ENCODE data around the gene LGALS4.
"Not testable (repeated sequence)": the region's sequence is repeated elsewhere in the genome, so short reads cannot be mapped to it uniquely, and the experiment has no call there.

LGALS4 gene

GRCh38 chr19:38821230-38821825, 8.6 kb upstream of the LGALS4 start:
- DNase-seq (ENCODE audit: low spot score): not testable (repeated sequence)

DNA sequence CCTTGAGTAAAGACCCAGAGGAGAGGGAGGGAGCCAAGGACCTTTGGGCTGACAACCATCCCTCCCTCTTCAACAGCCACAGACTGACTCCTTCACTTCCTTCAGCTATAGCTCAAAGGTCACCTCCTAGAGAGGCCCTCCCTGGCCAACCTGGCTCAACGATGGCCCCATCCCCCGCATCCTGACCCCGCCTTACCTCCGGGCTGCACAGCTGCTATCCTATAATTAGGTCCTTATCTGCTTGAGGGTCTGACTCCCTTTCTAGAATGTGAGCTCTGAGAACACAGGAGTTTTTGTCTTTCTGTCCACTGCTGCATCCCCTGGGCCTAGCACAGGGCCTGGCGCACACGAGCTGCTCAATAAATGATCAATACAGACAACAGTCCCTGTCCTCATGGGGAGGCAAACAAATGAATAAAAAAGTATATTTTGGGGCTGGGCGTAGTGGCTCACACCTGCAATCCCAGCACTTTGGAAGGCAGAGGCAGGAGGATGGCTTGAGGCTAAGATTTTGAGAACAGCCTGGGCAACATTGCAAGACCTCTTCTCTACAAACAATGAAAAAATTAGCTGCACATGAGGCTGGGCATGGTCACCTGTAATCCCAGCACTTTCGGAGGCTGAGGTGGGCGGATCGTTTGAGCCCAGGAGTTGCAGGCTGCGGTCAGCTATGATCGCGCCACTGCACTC, 6.6 kb upstream of the LGALS4 start:
- no peak for DNase-seq (ENCODE audit: low spot score)

- no peak for DNase-seq (ENCODE audit: low spot score)
Observed at GRCh38 chr19:38817081-38817480, 4.3 kb upstream of the LGALS4 start.

DNA sequence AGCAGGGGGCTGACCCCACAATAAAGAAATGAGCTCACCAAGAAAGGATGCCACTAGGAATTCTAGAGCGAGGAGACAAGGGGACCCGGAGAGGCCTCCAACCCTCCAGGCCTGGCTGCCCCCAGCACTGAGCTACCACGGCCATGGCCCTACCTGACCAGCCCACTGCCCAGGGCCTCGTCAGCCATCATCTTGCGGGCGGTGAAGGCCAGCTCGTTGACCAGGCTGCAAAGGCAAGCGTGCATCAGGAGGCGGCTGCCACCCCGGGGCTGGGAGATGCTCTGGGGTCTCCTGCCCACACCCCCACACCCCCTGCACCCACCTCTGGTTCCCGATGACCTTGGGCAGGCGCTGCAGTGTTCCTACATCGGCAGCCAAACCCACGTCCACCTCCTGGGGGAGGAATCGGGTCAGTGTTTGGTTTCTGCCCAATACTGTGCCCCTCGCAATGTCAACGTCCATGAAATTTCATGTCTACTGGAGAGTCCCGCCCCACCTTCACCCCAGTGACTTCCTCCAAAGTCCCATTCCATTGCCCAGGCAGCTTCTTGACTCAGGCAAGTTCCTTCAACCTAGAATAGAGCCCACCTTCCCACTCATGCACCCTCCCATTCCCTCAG, 3.5 kb upstream of the LGALS4 start:
- DNase-seq (ENCODE audit: low spot score): no peak

DNA sequence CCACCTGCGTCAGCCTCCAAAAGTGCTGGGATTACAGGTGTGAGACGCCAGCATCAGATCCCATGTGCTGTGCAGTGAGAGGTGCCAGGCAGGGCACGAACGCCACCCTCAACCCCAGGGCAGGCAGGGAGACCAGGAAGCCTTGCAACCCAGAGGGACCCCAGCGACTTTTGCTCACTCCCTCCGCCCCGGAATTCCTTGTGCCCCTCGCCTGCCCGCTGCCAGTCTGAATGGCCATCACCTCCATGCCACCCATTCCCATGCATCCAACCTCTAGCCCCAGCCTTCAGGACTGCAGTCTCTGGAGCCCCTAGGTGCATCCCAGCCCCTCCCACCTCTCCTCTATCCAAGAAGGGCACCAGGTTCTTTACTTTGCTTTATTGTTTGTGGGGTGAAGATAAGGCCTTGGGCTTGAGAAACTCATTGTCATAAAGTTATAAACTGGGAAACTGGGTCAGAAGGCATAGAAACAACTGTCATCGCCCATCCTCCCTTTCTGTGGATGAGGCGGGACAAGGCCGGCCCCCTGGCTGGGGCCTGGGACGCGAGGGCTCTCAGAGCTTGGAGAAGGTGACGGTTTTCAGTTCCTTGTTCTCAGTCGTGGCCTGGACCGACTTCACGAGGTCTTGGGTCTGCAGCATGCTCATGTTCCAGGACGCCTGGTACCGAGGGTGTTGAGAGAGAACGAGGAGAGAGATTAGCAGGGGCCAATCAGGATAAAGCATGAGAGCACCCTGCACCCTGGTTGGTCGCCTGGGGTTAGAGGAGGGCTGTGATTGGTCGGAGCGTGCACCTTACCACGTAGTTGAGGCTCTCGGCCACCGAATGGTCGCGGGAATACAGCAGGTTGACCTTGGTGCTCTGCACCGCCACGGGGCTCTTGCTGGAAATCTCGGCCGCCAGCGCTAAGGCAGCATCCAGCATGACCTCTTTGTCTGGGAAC, 2.6 kb upstream of the LGALS4 start:
- no peak for DNase-seq (ENCODE audit: low spot score)

DNA sequence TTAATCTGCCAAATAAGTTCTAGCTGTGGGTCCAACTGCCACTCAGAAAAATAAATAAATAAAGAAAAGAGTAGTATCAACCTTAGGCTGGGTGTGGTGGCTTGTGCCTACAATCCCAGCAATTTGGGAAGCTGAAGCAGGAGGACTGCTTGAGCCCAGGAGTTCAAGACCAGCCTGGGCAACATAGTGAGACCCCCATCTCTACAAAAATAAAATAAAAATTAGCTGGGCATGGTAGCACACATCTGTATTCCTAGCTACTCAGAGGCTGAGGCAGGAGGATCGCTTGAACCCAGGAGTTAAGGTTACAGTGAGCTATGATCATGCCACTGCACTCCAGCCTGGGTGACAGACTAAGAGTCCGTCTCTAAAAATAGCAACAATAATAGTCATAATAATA, 1.2 kb upstream of the LGALS4 start:
- not testable (repeated sequence) for DNase-seq (ENCODE audit: low spot score)

- DNase-seq (ENCODE audit: low spot score): no peak
Observed at GRCh38 chr19:38813323-38813722, 578 bp upstream of the LGALS4 start.

- DNase-seq (ENCODE audit: low spot score): no peak
Observed at GRCh38 chr19:38812009-38812840, 520 bp downstream of the LGALS4 start.

DNA sequence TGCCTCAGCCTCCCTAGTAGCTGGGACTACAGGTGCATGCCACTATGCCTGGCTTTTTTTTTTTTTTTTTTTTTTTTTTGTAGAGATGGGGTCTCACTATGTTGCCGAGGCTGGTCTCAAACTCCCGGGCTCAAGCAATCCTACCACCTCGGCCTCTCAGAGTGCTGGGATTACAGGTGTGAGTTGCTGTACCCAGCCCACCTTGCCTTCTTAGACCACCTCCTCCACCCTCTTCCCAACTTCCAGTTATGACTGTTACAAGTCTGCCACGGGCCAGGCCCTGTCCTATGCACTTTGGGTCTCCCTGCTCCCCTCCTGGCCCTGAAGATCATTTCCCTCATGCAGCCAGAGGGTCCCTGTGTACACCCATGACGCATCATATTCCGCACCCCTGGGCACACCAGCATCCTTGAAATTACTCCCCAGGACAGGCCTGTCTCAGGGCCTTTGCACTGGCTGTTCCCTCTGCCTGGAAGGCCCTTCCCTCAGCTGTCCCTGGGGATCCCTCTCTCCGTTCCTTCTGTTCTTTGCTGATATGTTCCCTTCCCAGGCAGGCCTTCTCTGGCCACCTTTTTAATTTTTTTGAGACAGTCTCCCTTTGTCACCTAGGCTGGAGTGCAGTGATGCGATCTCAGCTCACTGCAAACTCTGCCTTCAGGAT, 3.0 kb downstream of the LGALS4 start:
- no peak for DNase-seq (ENCODE audit: low spot score)

DNA sequence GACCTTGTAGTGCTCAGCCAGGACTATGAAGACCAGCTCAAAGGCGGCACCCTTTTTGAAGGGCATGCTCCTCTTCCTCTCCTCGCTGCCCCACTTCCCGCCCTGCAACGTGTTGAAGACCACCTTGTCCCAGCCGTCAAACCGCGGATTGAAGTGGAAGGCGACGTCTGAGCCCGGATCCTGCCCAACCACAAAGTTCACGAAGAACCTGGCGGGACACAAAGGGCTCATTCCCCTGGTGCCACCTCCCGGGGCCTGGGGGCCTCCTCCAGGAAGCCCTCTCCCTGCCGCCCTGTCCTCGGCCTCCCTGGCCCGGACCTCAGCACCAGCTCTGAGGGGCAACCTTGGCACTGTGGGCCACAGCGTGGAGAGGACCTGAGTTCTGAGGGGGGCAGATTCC, 4.0 kb downstream of the LGALS4 start:
- no peak for DNase-seq (ENCODE audit: low spot score)

GRCh38 chr19:38807374-38808098, 5.2 kb downstream of the LGALS4 start:
- peak; percentile 82 for DNase-seq (ENCODE audit: low spot score)

DNA sequence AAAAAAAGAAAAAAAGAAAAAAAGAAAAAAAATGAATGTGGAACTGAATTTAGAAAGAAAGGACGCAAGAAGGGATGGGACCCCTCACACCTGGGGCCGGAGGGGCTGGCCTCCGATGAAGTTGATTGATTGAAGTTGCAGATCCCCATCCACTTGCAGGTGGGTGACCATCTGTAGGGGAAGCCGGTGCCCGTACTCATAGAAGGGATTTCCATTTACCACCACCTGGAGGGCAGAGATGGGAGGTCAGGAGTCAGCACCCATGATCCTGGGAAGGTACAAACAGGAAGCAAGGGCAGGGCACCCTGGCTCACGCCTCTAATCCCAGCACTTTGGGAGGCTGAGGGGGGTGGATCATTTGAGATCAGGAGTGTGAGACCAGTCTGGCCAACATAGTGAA, 6.4 kb downstream of the LGALS4 start:
- DNase-seq (ENCODE audit: low spot score): no peak

DNA sequence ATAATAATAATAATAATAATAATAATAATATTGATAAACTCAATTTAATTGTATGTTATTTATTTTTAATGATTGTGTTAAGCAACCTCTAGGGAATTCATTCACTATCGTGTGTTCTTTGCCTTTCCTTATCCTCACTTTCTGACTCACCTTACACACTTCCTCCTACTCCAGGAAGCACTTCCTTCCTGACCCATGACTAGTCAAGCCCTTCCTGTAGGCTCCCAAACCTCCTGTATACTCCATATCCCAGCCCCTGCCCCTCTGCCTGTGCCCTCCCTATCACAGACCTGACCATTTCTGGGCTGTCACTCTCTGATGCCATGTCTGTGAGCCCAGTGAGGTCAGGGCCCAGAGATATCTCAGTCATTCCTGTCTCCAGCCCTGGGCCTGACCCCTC, 7.6 kb downstream of the LGALS4 start:
- DNase-seq (ENCODE audit: low spot score): peak; percentile 55

DNA sequence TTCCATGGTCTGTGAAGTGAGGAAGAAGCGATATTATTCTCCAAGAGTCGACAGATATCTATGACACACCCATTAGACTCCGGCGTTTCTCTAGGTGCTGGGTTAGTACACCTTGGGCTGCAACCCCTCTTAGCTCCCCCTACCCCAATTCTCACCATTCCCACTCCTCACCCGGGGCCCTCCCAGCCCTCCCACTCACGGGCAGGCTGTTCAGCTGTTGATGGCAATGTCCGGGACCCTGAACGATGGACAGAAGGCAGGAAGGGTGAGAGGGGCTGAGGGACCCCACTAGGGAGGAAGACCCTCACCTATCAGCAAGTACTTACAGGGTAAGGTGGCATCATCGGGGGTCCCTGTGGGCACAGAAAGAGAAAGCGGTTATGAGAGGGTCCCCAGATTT, 9.2 kb downstream of the LGALS4 start:
- no peak for DNase-seq (ENCODE audit: low spot score)

DNA sequence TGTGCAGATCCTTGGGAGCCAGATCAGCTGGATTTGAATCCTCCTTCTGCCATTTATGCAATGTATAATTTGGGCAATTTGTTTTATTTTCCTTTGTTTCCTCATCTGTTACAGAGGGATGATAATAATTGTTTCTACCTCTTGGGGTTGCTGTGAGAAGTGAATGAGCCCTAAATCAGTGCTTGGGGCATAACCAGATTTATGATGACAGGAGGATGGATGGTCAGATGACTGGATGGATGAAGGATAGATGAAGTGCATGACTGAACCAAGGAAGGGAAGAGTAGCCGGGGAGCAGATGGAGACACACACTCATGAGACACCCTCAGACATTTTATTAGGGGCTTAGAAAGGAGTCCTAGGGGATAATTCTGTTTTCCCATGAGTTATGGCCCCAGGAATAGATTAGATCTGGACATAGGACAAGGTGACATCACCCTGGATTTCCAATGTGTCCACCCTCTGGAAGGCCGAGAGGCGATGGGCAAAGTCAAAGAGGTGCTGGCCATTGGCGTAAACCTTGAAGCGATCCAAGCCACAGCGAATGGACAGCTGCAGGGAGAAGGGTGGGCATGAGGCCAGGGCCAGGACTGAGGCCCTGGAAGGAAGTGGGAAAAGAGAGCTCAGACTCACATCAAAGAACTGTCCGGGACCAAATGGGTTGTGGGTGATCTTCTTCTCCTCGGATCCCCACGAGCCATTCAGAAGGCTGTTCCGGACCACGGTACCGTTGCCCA, 11.2 kb downstream of the LGALS4 start:
- DNase-seq (ENCODE audit: low spot score): no peak

DNA sequence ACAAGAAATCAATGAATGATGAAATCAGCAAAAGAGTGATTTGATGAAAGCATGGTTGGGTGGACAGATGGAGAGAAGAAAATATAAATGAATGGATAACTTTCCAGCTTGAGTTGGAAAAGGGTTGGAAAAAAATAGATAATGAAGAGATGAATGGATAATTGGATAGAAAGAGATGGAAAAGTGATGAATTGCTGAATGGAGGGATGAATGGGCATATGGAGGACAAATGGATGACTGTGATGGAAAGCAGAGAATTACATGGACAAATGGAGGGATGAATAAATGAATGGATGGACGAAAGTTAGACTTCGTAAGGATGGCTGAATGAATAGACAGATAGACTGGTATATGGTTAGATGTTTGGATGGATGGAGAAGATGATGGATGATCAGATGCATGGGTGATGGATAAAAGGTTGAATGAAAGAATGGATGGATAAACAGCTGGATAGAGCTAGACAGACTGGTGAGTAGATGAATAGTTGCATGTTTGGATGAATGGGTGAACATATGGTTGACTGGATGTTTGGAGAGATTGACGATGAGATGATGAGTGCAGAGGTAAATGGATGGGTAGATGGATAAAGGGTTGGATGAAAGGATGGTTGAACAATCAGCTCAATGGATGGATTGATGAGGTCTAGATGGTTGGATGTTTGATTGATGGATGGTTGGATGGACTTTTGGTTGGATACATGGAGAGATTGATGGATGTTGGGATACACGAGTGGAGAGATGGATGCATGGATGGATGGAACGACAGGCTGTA, 12.0 kb downstream of the LGALS4 start:
- DNase-seq (ENCODE audit: low spot score): no peak

- DNase-seq (ENCODE audit: low spot score): no peak
Observed at GRCh38 chr19:38799104-38799503, 13.6 kb downstream of the LGALS4 start.

DNA sequence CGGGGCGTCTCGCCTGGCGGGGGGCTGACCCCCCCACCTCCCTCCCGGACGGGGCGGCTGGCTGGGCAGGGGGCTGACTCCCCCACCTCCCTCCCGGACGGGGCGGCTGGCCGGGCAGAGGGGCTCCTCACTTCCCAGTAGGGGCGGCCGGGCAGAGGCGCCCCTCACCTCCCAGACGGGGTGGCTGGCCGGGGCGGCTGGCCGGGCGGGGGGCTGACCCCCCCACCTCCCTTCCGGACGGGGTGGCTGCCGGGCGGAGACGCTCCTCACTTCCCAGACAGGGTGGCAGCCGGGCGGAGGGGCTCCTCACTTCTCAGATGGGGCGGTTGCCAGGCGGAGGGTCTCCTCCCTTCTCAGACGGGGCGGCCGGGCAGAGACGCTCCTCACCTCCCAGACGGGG, 15.0 kb downstream of the LGALS4 start:
- DNase-seq (ENCODE audit: low spot score): not testable (repeated sequence)

GRCh38 chr19:38796154-38796553, 16.6 kb downstream of the LGALS4 start:
- no peak for DNase-seq (ENCODE audit: low spot score)
